Measurements from ENCODE around the gene C2orf72. TPM values are rescaled to one million over a fixed set of nuclear protein-coding genes. Genes with fewer than 3 reads are reported as not detected.

Gene C2orf72
- polyA plus RNA-seq, 3 donors, result not detected

DNA sequence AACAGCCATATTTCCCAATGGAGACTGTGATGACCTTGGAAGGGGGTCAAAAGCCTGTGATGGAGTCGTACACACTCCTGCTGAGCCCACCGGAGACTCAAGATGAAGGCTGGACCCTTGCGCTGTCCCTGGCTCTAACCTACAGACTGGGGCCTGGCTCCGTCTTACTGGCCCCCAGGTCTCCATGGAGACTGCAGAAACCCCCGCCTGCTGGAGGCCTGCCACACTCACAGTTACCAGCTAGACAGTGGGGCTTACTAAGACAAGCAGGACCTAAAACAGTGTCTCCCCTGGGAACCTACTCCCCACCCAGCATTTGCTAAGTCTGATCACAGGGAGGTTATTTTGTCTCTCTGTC lies 9.6 kb downstream of the C2orf72 start:
- TF ChIP-seq CTCF (IDR thresholded peaks at IDR 0.05), result no peak
- Mint-ChIP-seq H3K27ac (no peak overlapping the region), H3K27me3 (ENCODE audit: low read depth in 3 of 3) (peaks cover 25 to 41% (median 31%) of the 10 kb centered on the region in 3 donors), H3K4me1 (no peaks in the 10 kb centered on the region), H3K9me3 (peaks cover 0 to 2% (median 0%) of the 10 kb centered on the region in 7 donors), H3K4me3 (no peak overlapping the region), H3K36me3 (no peaks in the 10 kb centered on the region)
- Histone ChIP-seq H3K79me2 (ENCODE audit: insufficient read depth, low read length) (no peaks in the 10 kb centered on the region), H3K9ac (ENCODE audit: insufficient read depth, low read length, poor library complexity, severe bottlenecking) (no peak overlapping the region), H3K27ac (ENCODE audit: low read depth in 1 of 2, low read length in 2 of 2) (no peak overlapping the region), H4K20me1 (ENCODE audit: insufficient read depth, low read length) (no peaks in the 10 kb centered on the region), H3K4me1 (ENCODE audit: control insufficient read depth in 1 of 2, insufficient read depth in 2 of 2, low read length in 2 of 2) (no peaks in the 10 kb centered on the region), H3K4me3 (replicated peaks in 1 of 3; ENCODE audit: low read depth in 2 of 3, low read length in 3 of 3) (no peak overlapping the region), H3K36me3 (replicated peaks in 1 of 2; ENCODE audit: control insufficient read depth in 1 of 2, insufficient read depth in 2 of 2, low read length in 2 of 2) (no peaks in the 10 kb centered on the region), H2AFZ (ENCODE audit: insufficient read depth, low read depth, low read length, poor library complexity, severe bottlenecking) (no peak overlapping the region), H3K27me3 (ENCODE audit: control insufficient read depth in 2 of 2, insufficient read depth in 2 of 2, low read length in 2 of 2) (peaks cover 2 to 18% of the 10 kb centered on the region in 2 donors), H3K4me2 (replicated peaks; ENCODE audit: extremely low read depth, low read length, poor library complexity, severe bottlenecking) (no peak overlapping the region), H3K9me3 (replicated peaks in 1 of 2; ENCODE audit: control insufficient read depth in 1 of 2, insufficient read depth in 1 of 2, low read length in 2 of 2) (no peaks in the 10 kb centered on the region)
- WGBS (ENCODE audit: insufficient coverage), result 86% methylated on average over 4 of the region's 5 CpGs
- intact Hi-C loops (cut with micrococcal nuclease), result no loop called here
- DNase-seq, result no peak

- Histone ChIP-seq H3K4me1 (ENCODE audit: control insufficient read depth in 1 of 2, insufficient read depth in 2 of 2, low read length in 2 of 2) (peaks cover 3% of the 10 kb centered on the region in 2 donors), H3K27ac (ENCODE audit: low read depth in 1 of 2, low read length in 2 of 2) (no peak overlapping the region), H4K20me1 (ENCODE audit: insufficient read depth, low read length) (no peaks in the 10 kb centered on the region), H3K4me2 (replicated peaks; ENCODE audit: extremely low read depth, low read length, poor library complexity, severe bottlenecking) (no peak overlapping the region), H3K36me3 (replicated peaks in 1 of 2; ENCODE audit: control insufficient read depth in 1 of 2, insufficient read depth in 2 of 2, low read length in 2 of 2) (no peaks in the 10 kb centered on the region), H3K9me3 (replicated peaks in 1 of 2; ENCODE audit: control insufficient read depth in 1 of 2, insufficient read depth in 1 of 2, low read length in 2 of 2) (no peaks in the 10 kb centered on the region), H3K79me2 (ENCODE audit: insufficient read depth, low read length) (no peaks in the 10 kb centered on the region), H2AFZ (ENCODE audit: insufficient read depth, low read depth, low read length, poor library complexity, severe bottlenecking) (no peak overlapping the region), H3K27me3 (ENCODE audit: control insufficient read depth in 2 of 2, insufficient read depth in 2 of 2, low read length in 2 of 2) (peaks cover 2 to 23% of the 10 kb centered on the region in 2 donors), H3K9ac (ENCODE audit: insufficient read depth, low read length, poor library complexity, severe bottlenecking) (no peak overlapping the region), H3K4me3 (replicated peaks in 1 of 3; ENCODE audit: low read depth in 2 of 3, low read length in 3 of 3) (no peak overlapping the region)
- no peak overlapping the region for H3K27ac Mint-ChIP-seq
- peaks cover 0 to 2% (median 0%) of the 10 kb centered on the region in 7 donors for H3K9me3 Mint-ChIP-seq
- H3K4me3 Mint-ChIP-seq, result no peak overlapping the region
- DNase-seq, result no peak
- H3K36me3 Mint-ChIP-seq, result no peaks in the 10 kb centered on the region
- intact Hi-C loops (cut with micrococcal nuclease), result no loop called here
- WGBS (ENCODE audit: insufficient coverage), result 98% methylated on average over 6 of the region's 8 CpGs
- H3K4me1 Mint-ChIP-seq, result peaks cover 3% of the 10 kb centered on the region
- peaks cover 27 to 46% (median 35%) of the 10 kb centered on the region in 3 donors for H3K27me3 Mint-ChIP-seq (ENCODE audit: low read depth in 3 of 3)
- TF ChIP-seq CTCF (IDR thresholded peaks at IDR 0.05), result no peak
Observed at GRCh38 chr2:231047274-231047922, 10.1 kb downstream of the C2orf72 start.
